PC-3 (cell line): ENCODE measurements around the gene SUCLA2. TPM values are rescaled to one million over a fixed set of nuclear protein-coding genes. Genes with fewer than 3 reads are reported as not detected.

Source experiments
- ATAC-seq: fragments of 200-7000 bp; cut with Tn5 transposase; 2 replicates; pipeline ENCODE4 v1.9.1; 2020; ENCODE audit warnings: mild to moderate bottlenecking, moderate library complexity
- BruUV-seq: library from RNA; stranded (reverse); fragments of 400-500 nt; replicated peaks from 2 replicates; lab custom pipeline; 2021; lab: Mats Ljungman, UMichigan
- CTCF ChIA-PET: fragments of 300-600 bp; sonication (Branson Sonifier 250); formaldehyde crosslinking; loops from one replicate; lab custom pipeline; 2022; ENCODE audit warnings: antibody characterized with exemption; lab: Charles Lee
- POLR2A ChIA-PET: fragments of 300-600 bp; sonication (Branson Sonifier 250); formaldehyde crosslinking; loops from one replicate; lab custom pipeline; 2022; ENCODE audit warnings: antibody characterized with exemption; ENCODE audit not compliant: unreplicated experiment; lab: Charles Lee
- DNase-seq: peaks from one replicate; pipeline ENCODE4 v3.0.0-alpha.2; 2015
- H2AFZ ChIP-seq: fragments of 300-600 bp; sonication (generic); 2 replicates; pipeline ENCODE4 v1.6.0; 2016; ENCODE audit warnings: antibody characterized with exemption, low read length
- H3F3A ChIP-seq: fragments of 300-600 bp; sonication (generic); one replicate; pipeline ENCODE4 v1.6.0; 2017; ENCODE audit warnings: antibody characterized with exemption, low read length, control low read depth, mild to moderate bottlenecking; ENCODE audit not compliant: unreplicated experiment
- H3K27ac ChIP-seq: fragments of 300-600 bp; sonication (generic); 2 replicates; pipeline ENCODE4 v1.5.1; 2016; ENCODE audit warnings: mild to moderate bottlenecking, low read length
- H3K27me3 ChIP-seq: fragments of 300-600 bp; sonication (generic); 2 replicates; pipeline ENCODE4 v1.6.1; 2016; ENCODE audit warnings: low read length, mixed read lengths
- H3K36me3 ChIP-seq: fragments of 300-600 bp; sonication (generic); 2 replicates; pipeline ENCODE4 v1.6.1; 2016; ENCODE audit warnings: low read depth, mixed run types, low read length, mixed read lengths
- H3K4me1 ChIP-seq: fragments of 300-600 bp; sonication (generic); 2 replicates; pipeline ENCODE4 v1.5.1; 2016; ENCODE audit warnings: low read length; ENCODE audit not compliant: insufficient read depth
- H3K4me2 ChIP-seq: fragments of 300-600 bp; sonication (generic); 2 replicates; pipeline ENCODE4 v1.6.0; 2016; ENCODE audit warnings: low read length
- H3K4me3 ChIP-seq: fragments of 300-600 bp; sonication (generic); 2 replicates; pipeline ENCODE4 v1.5.1; 2016; ENCODE audit warnings: mild to moderate bottlenecking, low read length, mixed read lengths
- H3K79me2 ChIP-seq: fragments of 300-600 bp; sonication (generic); 2 replicates; pipeline ENCODE4 v1.6.1; 2017; ENCODE audit warnings: low read length, mixed read lengths
- H3K9ac ChIP-seq: fragments of 300-600 bp; sonication (generic); 2 replicates; pipeline ENCODE4 v1.6.0; 2016; ENCODE audit warnings: mild to moderate bottlenecking, low read length
- H3K9me2 ChIP-seq: fragments of 300-600 bp; sonication (generic); replicated peaks from 2 replicates; pipeline ENCODE4 v1.6.1; 2016; ENCODE audit warnings: mixed run types, low read length, mixed read lengths
- H3K9me3 ChIP-seq: fragments of 300-600 bp; sonication (generic); 2 replicates; pipeline ENCODE4 v1.6.1; 2016; ENCODE audit warnings: low read length, mixed read lengths
- H4K20me1 ChIP-seq: fragments of 300-600 bp; sonication (generic); 2 replicates; pipeline ENCODE4 v1.6.1; 2016; ENCODE audit warnings: low read length, mixed read lengths
- CTCF ChIP-seq: fragments of 300-600 bp; sonication (generic); conservative IDR thresholded peaks from 2 replicates; pipeline ENCODE4 v1.5.1; 2017; ENCODE audit warnings: antibody characterized with exemption, low read depth, mild to moderate bottlenecking, low read length
- EZH2 ChIP-seq: fragments of 300-600 bp; sonication (generic); IDR thresholded peaks from one replicate; pipeline ENCODE4 v1.6.1; 2017; ENCODE audit warnings: antibody characterized with exemption, mild to moderate bottlenecking, low read length; ENCODE audit not compliant: unreplicated experiment
- EZH2phosphoT487 ChIP-seq: fragments of 300-600 bp; sonication (generic); IDR thresholded peaks from 2 replicates; pipeline ENCODE4 v1.6.1; 2018; ENCODE audit warnings: mild to moderate bottlenecking, antibody characterized with exemption, low read length, borderline replicate concordance
- intact Hi-C: fragments of 100-400 bp; cut with micrococcal nuclease; formaldehyde crosslinking; loops from 2 replicates; pipeline ENCODE4 v1.9.0; 2023
- total RNA-seq: library from RNA; depleted of rRNA; stranded (reverse); fragments of >200 nt; gene quantifications from 2 replicates; pipeline ENCODE4 v1.2.3, GENCODE V29; 2014

SUCLA2 gene
- total RNA-seq, 1 experiment from 2014 or later, result 35.0 TPM

GRCh38 chr13:48028066-48028465 lies 27.0 kb upstream of the SUCLA2 start:
- ATAC-seq, result no peak
- Histone ChIP-seq H3K79me2 (no peaks in the 10 kb centered on the region), H4K20me1 (no peaks in the 10 kb centered on the region), H3K36me3 (no peaks in the 10 kb centered on the region; the same call in 1 of the 2 replicates), H3K9ac (no peak overlapping the region), H3K9me2 (no peaks in the 10 kb centered on the region), H3K4me1 (no peaks in the 10 kb centered on the region), H3K4me3 (no peak overlapping the region), H2AFZ (no peak overlapping the region), H3F3A (no peaks in the 10 kb centered on the region), H3K9me3 (no peaks in the 10 kb centered on the region), H3K27me3 (no peaks in the 10 kb centered on the region), H3K4me2 (no peak overlapping the region), H3K27ac (no peak overlapping the region)
- DNase-seq, result peak; percentile 3
- ChIA-PET POLR2A (no interaction called here), CTCF (no interaction called here)
- no TSS peak for BruUV-seq
- no peak for TF ChIP-seq CTCF
- no peak for TF ChIP-seq EZH2
- no peak for TF ChIP-seq EZH2phosphoT487
- intact Hi-C loops, result no loop called here

DNA sequence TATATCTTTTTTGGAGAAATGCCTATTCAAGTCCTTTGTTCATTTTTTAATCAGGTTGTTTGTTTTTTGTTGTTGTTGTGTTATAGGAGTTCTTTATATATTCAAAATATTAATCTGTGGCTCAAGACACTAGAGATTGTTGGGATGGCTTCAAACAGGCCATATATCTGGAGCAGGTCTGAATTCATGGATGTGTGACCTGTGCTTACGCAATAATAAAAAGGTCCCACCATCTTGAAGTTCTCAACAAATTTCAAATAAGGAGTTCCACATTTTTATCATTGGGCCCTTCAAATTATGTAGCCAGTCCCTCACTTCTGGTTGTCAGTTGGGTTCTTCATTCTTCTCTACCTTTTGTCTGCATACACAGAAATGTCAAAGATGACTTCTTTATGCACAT lies 18.7 kb upstream of the SUCLA2 start:
- POLR2A ChIA-PET, result no interaction called here

More for the DNA sequence above, 18.7 kb upstream of the SUCLA2 start:
- Histone ChIP-seq H3F3A (no peaks in the 10 kb centered on the region), H3K4me3 (no peak overlapping the region), H3K9me2 (no peaks in the 10 kb centered on the region), H3K4me2 (no peak overlapping the region), H2AFZ (no peak overlapping the region), H3K79me2 (no peaks in the 10 kb centered on the region), H3K4me1 (no peaks in the 10 kb centered on the region), H3K9ac (no peak overlapping the region), H3K27me3 (no peaks in the 10 kb centered on the region), H3K27ac (no peak overlapping the region), H3K36me3 (no peaks in the 10 kb centered on the region), H3K9me3 (no peaks in the 10 kb centered on the region), H4K20me1 (no peaks in the 10 kb centered on the region)
- CTCF ChIA-PET, result no interaction called here
- no TSS peak for BruUV-seq
- no peak for ATAC-seq
- intact Hi-C loops, result no loop called here
- DNase-seq, result no peak
- no peak for TF ChIP-seq EZH2phosphoT487
- no peak for TF ChIP-seq CTCF
- TF ChIP-seq EZH2, result no peak
